HG02981 (cell line): ENCODE results near the gene RAB26.
"Not testable (repeated sequence)": the region's sequence is repeated elsewhere in the genome, so short reads cannot be mapped to it uniquely, and the experiment has no call there.

Source experiments
- ATAC-seq: cut with Tn5 transposase; IDR thresholded peaks from one replicate; pipeline ENCODE4 v1.9.1; 2021; ENCODE audit warnings: mild to moderate bottlenecking, moderate library complexity; ENCODE audit not compliant: unreplicated experiment

Gene RAB26

GRCh38 chr16:2195322-2196161, 47.1 kb downstream of the RAB26 start:
- no peak for ATAC-seq

- no peak for ATAC-seq
These were observed 47.9 kb downstream of the RAB26 start, which contains the start of gene CASKIN1 for GRCh38 chr16:2196162-2196980. TSS of gene CASKIN1 (minus strand) at chr16:2196605. CDS start at chr16:2196432, 173 bp downstream.

GRCh38 chr16:2196981-2197511, 48.6 kb downstream of the RAB26 start:
- ATAC-seq, result no peak

GRCh38 chr16:2197765-2198164, 49.3 kb downstream of the RAB26 start:
- no peak for ATAC-seq

GRCh38 chr16:2198283-2198682, 49.9 kb downstream of the RAB26 start:
- ATAC-seq, result no peak

- no peak for ATAC-seq
These were observed 50.7 kb downstream of the RAB26 start for GRCh38 chr16:2199095-2199494.

GRCh38 chr16:2199621-2200139, 51.3 kb downstream of the RAB26 start:
- no peak for ATAC-seq

- ATAC-seq, result no peak
These were observed 51.9 kb downstream of the RAB26 start for GRCh38 chr16:2200313-2200712.

GRCh38 chr16:2203119-2203688, 54.8 kb downstream of the RAB26 start:
- not testable (repeated sequence) for ATAC-seq
